ENCODE results near the gene PLSCR3.

DNA sequence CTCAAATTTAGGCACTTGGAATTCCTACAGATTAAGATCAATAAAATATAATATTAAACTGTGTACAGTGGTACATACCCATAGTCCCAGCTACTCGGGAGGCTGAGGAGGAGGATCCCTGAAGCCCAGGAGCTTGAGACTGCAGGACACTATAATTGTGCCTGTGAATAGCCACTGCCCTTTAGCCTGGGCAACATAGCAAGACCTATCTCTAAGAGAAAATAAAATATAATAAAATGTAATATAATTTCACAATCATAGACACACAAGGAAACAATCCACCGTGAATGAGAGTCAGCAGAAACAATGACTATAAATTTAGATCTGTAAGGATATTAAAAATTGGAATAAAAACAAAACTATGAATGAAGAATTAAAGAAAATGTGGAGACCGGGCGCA lies 23.5 kb downstream of the PLSCR3 start:
- TF ChIP-seq, protein P1, sequence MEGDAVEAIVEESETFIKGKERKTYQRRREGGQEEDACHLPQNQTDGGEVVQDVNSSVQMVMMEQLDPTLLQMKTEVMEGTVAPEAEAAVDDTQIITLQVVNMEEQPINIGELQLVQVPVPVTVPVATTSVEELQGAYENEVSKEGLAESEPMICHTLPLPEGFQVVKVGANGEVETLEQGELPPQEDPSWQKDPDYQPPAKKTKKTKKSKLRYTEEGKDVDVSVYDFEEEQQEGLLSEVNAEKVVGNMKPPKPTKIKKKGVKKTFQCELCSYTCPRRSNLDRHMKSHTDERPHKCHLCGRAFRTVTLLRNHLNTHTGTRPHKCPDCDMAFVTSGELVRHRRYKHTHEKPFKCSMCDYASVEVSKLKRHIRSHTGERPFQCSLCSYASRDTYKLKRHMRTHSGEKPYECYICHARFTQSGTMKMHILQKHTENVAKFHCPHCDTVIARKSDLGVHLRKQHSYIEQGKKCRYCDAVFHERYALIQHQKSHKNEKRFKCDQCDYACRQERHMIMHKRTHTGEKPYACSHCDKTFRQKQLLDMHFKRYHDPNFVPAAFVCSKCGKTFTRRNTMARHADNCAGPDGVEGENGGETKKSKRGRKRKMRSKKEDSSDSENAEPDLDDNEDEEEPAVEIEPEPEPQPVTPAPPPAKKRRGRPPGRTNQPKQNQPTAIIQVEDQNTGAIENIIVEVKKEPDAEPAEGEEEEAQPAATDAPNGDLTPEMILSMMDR (conservative IDR thresholded peaks at IDR 0.05; ENCODE audit: low read length), result no peak
- no peak for TF ChIP-seq EZH2phosphoT487 (IDR thresholded peaks at IDR 0.05; ENCODE audit: borderline replicate concordance, low read depth, low read length)

Measured in OCI-LY7 (cell line).